Renal cortical epithelial cell (primary cell): ENCODE results near the gene LDHA. TPM values are rescaled to one million over a fixed set of nuclear protein-coding genes. Genes with fewer than 3 reads are reported as not detected.

Experiments used
- DNase-seq: peaks from one replicate; pipeline ENCODE4 v3.0.0-alpha.2; 2011; ENCODE audit warnings: low read depth
- total RNA-seq: library from RNA; depleted of rRNA; stranded (reverse); fragments of >200 nt; gene quantifications from 2 replicates; pipeline ENCODE4 v1.2.3, GENCODE V29; 2014

Gene LDHA
- total RNA-seq, result 1,349 and 2,674 TPM in 2 replicates

GRCh38 chr11:18394275-18394927 is at the start of gene LDHA:
LDHA (plus strand) TSS chr11:18394563; CDS start chr11:18396843, 2,280 bp downstream.
- DNase-seq, result no peak

GRCh38 chr11:18347471-18348125 is 46.8 kb upstream of the LDHA start:
- no peak for DNase-seq

- no peak for DNase-seq
Observed at GRCh38 chr11:18352581-18352980, 41.8 kb upstream of the LDHA start.

GRCh38 chr11:18358646-18359045 is 35.7 kb upstream of the LDHA start:
- DNase-seq, result no peak

- no peak for DNase-seq
Observed at GRCh38 chr11:18361154-18361553, 33.2 kb upstream of the LDHA start.

GRCh38 chr11:18364495-18365073 is 29.8 kb upstream of the LDHA start:
- DNase-seq, result no peak

GRCh38 chr11:18365741-18366140 is 28.6 kb upstream of the LDHA start:
- DNase-seq, result no peak

- DNase-seq, result no peak
Observed at GRCh38 chr11:18366286-18366685, 28.1 kb upstream of the LDHA start.

GRCh38 chr11:18367431-18367830 is 26.9 kb upstream of the LDHA start:
- no peak for DNase-seq

GRCh38 chr11:18368221-18368620 is 26.1 kb upstream of the LDHA start:
- peak; percentile 33 for DNase-seq

- DNase-seq, result no peak
Observed at GRCh38 chr11:18369398-18369797, 25.0 kb upstream of the LDHA start.

GRCh38 chr11:18371279-18371678 is 23.1 kb upstream of the LDHA start:
- DNase-seq, result no peak

- no peak for DNase-seq
Observed at GRCh38 chr11:18372201-18372600, 22.2 kb upstream of the LDHA start.

- DNase-seq, result no peak
Observed at GRCh38 chr11:18374956-18375355, 19.4 kb upstream of the LDHA start.

GRCh38 chr11:18375941-18376340 is 18.4 kb upstream of the LDHA start:
- DNase-seq, result no peak

- DNase-seq, result no peak
Observed at GRCh38 chr11:18379201-18379600, 15.2 kb upstream of the LDHA start.

- peak; percentile 100 for DNase-seq
Observed at GRCh38 chr11:18383388-18384156, 10.8 kb upstream of the LDHA start.

GRCh38 chr11:18384157-18384641 is 10.2 kb upstream of the LDHA start:
- peak; percentile 99 for DNase-seq

GRCh38 chr11:18390088-18390487 is 4.3 kb upstream of the LDHA start:
- no peak for DNase-seq

- DNase-seq, result no peak
Observed at GRCh38 chr11:18392434-18393321, 1.7 kb upstream of the LDHA start.

GRCh38 chr11:18393581-18394274 is 635 bp upstream of the LDHA start:
- DNase-seq, result peak; percentile 95
